ENCODE data around the gene SORL1.
A peak's percentile ranks its signal among the peaks of the same experiment; 100 is the strongest.
"Not testable (repeated sequence)": the region's sequence is repeated elsewhere in the genome, so short reads cannot be mapped to it uniquely, and the experiment has no call there.

The SORL1 gene

DNA sequence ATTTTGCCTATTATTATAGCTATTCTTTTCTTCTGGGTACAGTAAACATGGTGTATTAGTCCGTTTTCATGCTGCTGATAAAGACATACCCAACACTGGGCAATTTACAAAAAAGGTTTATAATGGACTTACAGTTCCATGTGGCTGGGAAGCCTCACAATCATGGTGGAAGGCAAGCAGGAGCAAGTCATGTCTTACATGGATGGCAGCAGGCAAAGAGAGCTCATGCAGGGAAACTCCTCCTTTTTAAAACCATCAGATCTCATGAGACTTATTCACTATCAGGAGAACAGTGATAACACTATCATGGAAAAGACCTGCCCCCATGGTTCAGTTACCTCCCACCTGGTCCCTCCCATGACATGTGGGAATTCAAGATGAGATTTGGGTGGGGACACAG lies 54.1 kb downstream of the SORL1 start:
- ATAC-seq, result not testable (repeated sequence)

DNA sequence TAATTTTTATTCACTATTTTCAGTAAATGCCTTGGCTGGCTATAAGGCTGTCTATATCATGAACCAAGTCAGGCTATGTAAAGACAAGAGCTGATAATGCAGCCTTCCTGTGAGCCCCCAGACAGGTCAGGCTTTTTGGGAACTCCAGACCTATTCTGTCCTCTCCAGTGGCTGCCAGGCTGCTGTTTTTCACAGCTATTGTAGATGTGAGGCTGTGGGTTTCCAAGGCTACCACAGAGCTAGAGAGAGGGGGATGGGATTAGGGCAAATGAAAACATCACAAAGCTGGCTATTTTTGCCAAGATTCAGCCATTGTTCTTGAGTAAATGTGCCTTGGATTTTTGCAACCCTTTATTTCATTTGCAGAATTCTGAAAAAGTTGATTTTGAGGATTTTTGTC lies 56.3 kb downstream of the SORL1 start:
- ATAC-seq, result no peak

DNA sequence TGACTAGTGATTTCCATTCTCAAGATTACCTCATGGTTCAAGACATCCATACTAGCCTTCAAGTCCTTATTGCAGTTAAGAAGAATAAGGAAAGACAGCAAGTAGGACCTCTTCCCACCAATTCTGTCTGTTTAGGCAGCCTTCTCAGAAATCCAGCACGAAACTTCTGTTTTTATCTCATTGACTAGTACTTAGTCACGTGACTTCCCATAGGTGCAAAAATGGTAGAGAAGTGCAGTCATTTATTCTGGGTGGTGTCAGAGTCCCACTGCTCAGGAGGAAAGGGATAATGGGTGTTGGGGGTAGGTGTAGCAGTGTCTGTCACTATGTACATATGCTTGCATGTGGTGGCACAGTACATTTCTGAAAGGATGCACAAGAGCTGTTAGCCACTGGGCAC lies 58.3 kb downstream of the SORL1 start:
- no peak for ATAC-seq

DNA sequence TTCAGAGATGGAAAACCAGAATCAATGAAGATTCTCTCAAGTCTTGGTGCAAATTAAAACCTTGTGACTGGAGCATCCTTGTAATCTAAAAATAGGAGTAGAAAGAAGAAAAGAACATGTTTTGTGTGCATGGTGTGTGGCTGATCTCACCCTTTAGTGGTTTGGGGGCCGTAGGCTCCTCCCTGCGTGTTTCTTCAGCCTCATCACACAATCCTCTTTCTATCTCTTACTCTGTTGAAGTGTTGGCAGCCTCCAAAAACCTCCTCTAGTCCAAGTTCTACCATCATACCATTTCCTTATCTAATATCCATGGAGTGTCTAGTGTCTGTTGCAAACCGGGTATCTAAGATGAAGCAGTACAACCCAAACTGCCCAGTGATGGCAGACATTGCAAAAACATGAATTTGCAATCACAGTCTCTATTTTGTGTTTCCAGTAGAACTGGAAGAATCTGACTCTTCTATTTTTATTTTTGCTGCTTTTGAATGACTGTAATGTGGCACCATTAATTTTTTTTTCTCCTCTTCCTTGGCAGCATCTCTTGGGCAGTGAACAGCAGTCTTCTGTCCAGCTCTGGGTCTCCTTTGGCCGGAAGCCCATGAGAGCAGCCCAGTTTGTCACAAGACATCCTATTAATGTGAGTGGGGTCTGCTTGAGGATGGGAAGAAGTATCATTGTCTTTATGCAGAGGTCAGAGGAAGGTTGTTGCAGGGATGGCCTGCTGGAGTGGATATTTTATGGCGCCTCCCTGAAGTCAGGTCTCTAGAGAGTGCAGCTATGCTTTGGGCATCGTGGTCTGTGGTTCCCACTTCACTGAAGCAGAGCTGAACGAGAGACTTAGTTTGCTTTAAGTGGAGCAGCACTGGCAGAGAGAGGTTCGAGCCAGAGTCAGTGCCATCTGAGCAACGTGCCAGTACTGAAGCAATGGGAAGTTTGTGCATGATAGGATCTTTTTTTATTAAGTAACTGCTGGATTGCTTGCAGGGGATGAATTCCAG lies 60.7 kb downstream of the SORL1 start:
- no peak for ATAC-seq

GRCh38 chr11:121513807-121514206 lies 61.7 kb downstream of the SORL1 start:
- no peak for ATAC-seq

GRCh38 chr11:121514432-121515334 lies 62.6 kb downstream of the SORL1 start:
- peak; percentile 70 to 79 for ATAC-seq

DNA sequence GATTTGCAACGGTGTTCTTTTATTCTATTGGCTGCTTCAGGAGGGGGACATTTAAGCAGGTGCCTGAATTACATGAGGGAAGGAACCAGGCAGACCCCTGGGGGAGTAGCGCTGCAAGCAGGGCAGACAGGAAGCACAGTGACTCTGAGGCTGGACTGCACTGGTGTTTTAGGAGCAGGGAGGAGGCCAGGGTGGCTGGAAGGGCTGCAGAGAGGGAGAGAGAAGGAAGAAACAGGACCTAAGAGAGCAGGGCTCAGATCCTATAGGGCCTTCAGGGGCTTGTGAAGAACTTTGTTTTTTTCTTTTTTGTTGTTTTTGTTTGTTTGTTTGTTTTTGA lies 63.2 kb downstream of the SORL1 start:
- no peak for ATAC-seq

DNA sequence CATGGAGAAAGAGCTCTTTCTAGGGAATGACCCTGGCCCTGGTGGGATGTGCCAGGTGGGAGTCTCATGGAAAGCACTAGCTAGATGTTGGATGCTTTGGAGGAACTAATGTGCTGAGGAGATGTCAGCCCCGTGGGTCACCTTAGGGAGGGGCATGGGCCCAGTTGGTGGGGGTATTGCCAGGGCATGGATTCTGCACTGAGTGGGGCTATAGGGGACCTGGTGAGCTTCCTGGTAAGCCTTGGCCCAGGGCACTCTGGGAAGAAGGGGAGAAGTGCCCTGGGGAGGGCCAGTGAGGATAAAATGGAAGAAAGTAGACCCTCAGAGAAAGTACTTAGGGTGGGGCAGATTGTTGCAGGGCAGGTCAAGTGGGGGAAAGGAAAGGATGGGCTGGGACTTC lies 65.9 kb downstream of the SORL1 start:
- no peak for ATAC-seq

DNA sequence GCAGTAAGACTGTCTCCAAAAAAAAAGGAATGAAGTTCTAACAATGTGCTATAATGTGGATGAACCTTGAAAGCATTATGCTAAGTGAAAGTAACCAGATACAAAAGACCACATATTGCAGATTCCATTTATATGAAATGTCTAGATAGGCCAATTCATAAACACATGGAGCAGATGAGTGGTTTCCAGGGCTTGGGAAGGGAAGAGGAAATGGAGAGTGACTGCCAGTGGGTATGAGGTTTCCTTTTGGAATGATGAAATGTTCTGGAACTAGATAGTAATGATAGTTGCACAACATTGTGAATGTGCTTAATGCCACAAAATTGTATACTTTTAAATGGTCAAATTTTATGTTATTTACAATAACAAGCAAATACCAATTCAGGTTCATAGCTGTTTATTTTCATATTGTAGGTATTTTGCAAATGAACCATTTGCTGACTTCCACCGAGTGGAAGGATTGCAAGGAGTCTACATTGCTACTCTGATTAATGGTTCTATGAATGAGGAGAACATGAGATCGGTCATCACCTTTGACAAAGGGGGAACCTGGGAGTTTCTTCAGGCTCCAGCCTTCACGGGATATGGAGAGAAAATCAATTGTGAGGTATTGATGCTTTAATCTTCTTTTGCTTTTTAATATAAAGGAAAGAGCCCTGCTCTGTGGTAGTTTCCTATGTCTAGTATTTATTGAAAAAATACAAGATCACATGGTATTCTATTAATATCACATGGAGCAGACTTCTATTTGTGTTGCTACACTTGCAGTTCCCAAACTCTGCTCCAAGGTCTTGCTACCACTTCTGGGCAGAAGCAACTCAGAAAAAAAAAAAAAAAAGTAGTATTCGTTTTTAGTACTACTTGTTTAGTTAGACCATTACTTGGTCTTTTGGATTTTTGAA lies 68.4 kb downstream of the SORL1 start:
- no peak for ATAC-seq

DNA sequence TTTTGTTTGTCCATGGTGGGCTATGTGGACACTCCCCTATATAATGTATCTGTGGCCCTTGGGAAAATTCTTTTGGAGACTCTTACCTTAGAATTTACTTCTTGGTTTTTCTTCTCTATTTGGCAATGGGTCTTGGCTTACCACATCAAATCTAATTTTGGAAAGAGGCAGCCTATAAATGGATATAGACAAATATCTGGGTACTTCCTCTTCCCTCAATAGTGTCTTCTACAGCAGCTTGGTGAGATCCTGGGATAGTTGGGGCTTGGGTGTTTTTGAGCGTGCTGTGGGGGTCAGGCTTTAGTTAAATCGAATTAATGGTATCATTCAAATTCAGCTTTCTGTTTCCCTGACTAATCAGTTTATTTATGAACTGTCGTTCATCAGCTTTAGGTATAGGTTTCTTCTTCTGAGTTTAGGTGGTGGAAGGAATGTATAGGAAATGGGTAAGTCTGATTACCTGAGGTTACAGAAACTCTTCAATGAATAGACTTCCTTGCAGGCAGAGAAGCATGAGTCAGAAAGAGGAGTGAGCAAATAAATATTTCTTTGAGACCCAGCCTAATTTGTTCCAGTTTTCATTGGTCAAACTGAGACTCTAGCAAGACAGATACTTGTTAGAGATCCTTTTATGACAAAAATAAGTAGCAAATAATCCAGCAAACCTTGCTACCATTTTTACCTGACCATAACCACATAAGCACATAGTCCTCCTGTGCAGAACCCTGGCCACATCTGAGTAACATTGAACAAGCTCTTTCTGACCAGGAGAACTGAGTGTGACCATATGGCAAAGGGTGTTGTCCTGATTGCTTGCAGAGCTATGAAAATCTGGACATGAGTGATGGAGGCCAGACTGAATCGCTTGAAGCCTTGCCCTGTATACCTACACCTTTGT lies 69.3 kb downstream of the SORL1 start:
- peak; percentile 71 to 80 for ATAC-seq

DNA sequence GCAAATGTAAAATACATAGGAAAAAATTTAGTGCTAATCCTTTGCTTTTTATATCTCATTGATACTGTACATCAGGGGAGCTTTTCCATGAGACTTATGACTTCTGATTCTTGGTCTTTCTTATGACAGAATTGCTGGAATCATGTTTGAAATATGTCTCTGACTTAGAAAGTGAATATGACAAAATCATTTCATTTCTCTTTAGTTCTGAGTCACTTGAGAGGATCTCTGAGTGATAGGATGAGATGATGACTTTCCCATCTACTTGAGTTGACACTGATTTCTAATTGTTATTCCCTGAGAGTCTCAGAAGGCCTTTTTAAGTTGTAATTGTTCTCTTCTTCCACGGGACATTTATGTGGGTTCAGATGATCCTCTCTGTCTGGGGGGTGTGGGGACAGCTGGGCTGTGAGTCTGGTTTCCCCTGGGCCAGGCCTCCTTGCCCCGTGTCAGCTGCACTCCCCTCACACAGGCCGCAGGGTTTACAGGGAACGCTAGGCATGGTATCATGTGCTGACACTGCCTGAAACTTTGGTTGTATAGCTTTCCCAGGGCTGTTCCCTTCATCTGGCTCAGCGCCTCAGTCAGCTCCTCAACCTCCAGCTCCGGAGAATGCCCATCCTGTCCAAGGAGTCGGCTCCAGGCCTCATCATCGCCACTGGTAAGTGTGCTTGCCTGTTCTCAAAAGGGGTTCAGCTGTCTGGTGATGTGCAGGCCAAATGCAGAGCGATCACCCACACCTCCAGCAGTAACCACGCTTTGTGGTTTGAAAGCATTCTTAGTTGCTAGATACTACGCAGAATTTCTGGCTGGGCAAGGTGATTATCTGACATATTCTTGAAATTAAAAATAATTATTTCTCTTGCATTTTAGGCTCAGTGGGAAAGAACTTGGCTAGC lies 70.2 kb downstream of the SORL1 start:
- peak; percentile 43 to 51 for ATAC-seq

DNA sequence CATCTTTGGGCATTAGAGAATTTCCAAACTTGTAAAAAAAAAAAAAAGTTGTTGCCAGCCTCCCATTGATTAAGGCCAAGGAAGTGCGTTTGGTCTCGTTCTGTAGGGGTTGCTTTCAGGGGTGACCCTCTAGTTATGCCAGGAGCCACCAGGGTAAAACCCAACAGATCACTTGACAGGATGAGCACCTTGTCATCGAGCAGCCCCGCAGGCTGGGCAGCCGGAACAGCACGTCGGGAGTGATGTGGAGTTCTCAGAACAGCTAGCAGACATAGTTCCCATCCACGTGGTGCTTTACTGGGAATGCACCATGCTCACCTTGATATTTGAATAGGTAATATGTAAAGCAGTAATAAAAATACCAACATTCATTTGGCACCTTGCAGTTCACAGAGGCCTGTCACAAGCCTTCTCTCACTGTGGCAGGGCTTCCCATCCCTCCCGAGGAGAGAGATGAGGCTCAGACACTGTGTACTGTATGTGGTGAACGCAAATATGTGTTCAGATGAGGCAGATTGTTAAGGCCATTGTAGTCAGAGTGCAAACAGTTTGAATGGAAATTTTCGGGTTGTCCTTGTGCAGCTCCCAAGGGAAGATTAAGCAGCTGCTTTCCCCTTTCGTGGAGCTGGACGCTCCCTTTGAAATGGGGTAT lies 71.6 kb downstream of the SORL1 start:
- ATAC-seq, result no peak

GRCh38 chr11:121524233-121524631 lies 72.1 kb downstream of the SORL1 start:
- no peak for ATAC-seq

GRCh38 chr11:121525376-121525775 lies 73.3 kb downstream of the SORL1 start:
- ATAC-seq, result no peak

GRCh38 chr11:121530257-121530656 lies 78.1 kb downstream of the SORL1 start:
- no peak for ATAC-seq

DNA sequence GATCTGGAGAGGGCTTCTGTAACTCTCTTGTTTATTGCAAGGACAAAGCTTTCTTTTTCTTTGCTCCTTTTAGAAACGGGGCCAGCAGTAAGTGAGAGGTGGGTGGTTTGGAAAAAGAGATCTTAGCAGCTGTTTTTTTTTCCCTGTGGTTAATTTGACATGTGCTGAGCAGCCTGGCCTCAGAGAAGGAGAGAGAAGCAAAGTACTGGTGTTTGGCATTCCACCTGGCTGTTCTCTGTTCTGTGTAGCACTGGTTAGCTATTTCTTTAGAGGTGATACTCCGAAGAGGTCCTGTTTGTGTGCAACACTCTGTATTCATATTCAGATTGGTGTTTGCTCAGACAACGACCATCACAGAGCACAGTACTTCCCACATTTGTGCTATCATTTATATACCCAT lies 81.5 kb downstream of the SORL1 start:
- no peak for ATAC-seq

DNA sequence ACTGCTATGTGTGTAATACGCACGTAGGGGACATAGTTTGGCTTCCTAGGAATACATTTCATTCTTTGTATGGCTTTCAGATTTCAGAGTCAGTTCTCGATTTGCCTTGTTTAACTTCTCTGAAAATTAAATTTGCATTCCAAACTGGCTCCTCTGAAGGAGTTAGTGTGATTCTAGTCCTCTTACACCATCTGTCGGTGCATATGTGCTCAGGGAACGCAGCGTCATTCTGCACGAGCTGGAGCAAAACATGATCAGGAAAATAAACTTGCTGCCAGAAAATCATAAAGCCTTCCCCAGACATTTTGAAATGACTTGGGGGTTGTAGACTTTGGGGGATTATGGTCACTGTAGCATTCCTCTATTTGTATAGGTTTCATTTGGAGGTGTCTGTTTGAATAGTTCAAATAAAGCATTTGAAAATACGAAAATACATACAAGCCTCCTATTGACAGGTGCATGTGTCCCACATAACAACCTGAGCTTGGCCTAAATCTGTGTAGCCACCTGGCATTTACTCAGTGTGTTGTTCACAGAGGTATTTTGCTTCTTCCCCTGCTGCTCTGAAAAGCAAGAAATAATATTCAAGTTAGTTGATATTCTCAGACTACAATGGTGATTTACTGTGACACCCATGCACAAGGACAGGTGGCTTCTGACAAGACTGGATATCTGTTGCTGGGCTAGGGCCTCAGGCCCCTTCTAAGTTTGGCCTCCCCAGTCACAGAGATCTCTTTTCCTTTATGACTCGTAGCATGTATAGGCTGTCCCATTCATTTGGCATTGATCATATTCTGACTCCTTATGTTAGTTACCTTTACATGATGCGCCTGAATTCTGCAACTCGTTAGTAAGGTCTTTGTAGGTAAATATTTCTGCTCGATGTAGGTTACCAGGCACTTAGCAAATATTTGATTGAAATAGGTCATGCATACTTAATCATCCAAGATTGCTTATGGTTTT lies 82.3 kb downstream of the SORL1 start:
- no peak for ATAC-seq

GRCh38 chr11:121535129-121535796 lies 83.1 kb downstream of the SORL1 start:
- no peak for ATAC-seq
